GM12878 (cell line): ENCODE data around the gene SERBP1. TPM values are rescaled to one million over a fixed set of nuclear protein-coding genes. Genes with fewer than 3 reads are reported as not detected.

Source experiments
- ATAC-seq: fragments of 200-7000 bp; cut with Tn5 transposase; 3 replicates; pipeline ENCODE4 v1.9.1; 2020; ENCODE audit warnings: mild to moderate bottlenecking, moderate library complexity
- BruUV-seq: library from RNA; stranded (reverse); fragments of 400-500 nt; replicated peaks from 2 replicates; lab custom pipeline; 2021; lab: Mats Ljungman, UMichigan
- CTCF ChIA-PET: fragments of 300-600 bp; sonication (Branson Sonifier 250); formaldehyde crosslinking; extraction: SDS; loops from one replicate; lab custom pipeline; 2021; ENCODE audit warnings: inconsistent platforms; lab: Yijun Ruan, JAX
- POLR2A ChIA-PET: fragments of 350-600 bp; formaldehyde crosslinking; extraction: SDS; loops from one replicate; lab custom pipeline; 2021; ENCODE audit warnings: inconsistent platforms; lab: Charles Lee
- RAD21 ChIA-PET: fragments of 300-600 bp; sonication (Branson Sonifier 250); formaldehyde crosslinking; loops from one replicate; lab custom pipeline; 2023; ENCODE audit warnings: antibody characterized with exemption; ENCODE audit not compliant: unreplicated experiment; lab: Charles Lee
- SMC1A ChIA-PET: fragments of 300-600 bp; sonication (Branson Sonifier 250); formaldehyde crosslinking; loops from one replicate; lab custom pipeline; 2023; ENCODE audit not compliant: unreplicated experiment, uncharacterized antibody; lab: Charles Lee
- DNase-seq: peaks from one replicate; pipeline ENCODE4 v3.0.0-alpha.2; 2011; ENCODE audit warnings: low read depth, low spot score
- FAIRE-seq: peaks from 3 replicates; lab custom pipeline; 2011; peaks lifted over from hg19 to GRCh38; lab: Jason Lieb, UNC
- H2AFZ ChIP-seq: 2 replicates; pipeline ENCODE4 v1.6.0; 2011; ENCODE audit warnings: low read depth, low read length, control low read depth; ENCODE audit not compliant: control insufficient read depth
- H3K27ac ChIP-seq: 2 replicates; pipeline ENCODE4 v1.5.1; 2011; ENCODE audit warnings: control low read depth; ENCODE audit not compliant: control insufficient read depth, insufficient read depth
- H3K27me3 ChIP-seq, 2 experiments: replicated peaks in 1 of 2; 2 replicates each; pipeline versions ENCODE4 v1.6.0 to v1.6.1; 2011; ENCODE audit warnings: low read length in 1 of 2; ENCODE audit not compliant: control insufficient read depth in 2 of 2, insufficient read depth in 2 of 2
- H3K36me3 ChIP-seq, 2 experiments: 2 replicates each; pipeline ENCODE4 v1.5.1; 2011; ENCODE audit warnings: low read length in 1 of 2; ENCODE audit not compliant: control insufficient read depth in 2 of 2, insufficient read depth in 2 of 2
- H3K4me1 ChIP-seq: 2 replicates; pipeline ENCODE4 v1.6.1; 2011; ENCODE audit warnings: mild to moderate bottlenecking, low read length, moderate library complexity, mixed read lengths; ENCODE audit not compliant: control insufficient read depth, insufficient read depth
- H3K4me2 ChIP-seq: 2 replicates; pipeline ENCODE4 v1.6.0; 2011; ENCODE audit warnings: control low read depth; ENCODE audit not compliant: control insufficient read depth, insufficient read depth
- H3K4me3 ChIP-seq: fragments of 200-600 bp; sonication (generic); 2 replicates; pipeline ENCODE4 v1.5.1; 2016
- H3K79me2 ChIP-seq: 2 replicates; pipeline ENCODE4 v1.6.0; 2011; ENCODE audit warnings: low read length; ENCODE audit not compliant: control insufficient read depth, insufficient read depth
- H3K9ac ChIP-seq: 2 replicates; pipeline ENCODE4 v1.8.0; 2011; ENCODE audit warnings: low read length, control low read depth, mixed read lengths; ENCODE audit not compliant: control insufficient read depth, insufficient read depth
- H3K9me3 ChIP-seq: replicated peaks from 3 replicates; pipeline ENCODE4 v1.5.1; 2011; ENCODE audit warnings: mild to moderate bottlenecking, low read length; ENCODE audit not compliant: control insufficient read depth, insufficient read depth
- H4K20me1 ChIP-seq: 2 replicates; pipeline ENCODE4 v1.6.0; 2011; ENCODE audit not compliant: control insufficient read depth, insufficient read depth
- ATF3 ChIP-seq: IDR thresholded peaks from 2 replicates; pipeline ENCODE4 v1.6.1; 2011; ENCODE audit warnings: low read depth, mild to moderate bottlenecking, low read length, moderate library complexity, borderline replicate concordance; ENCODE audit errors: extremely low read depth
- CBX3 ChIP-seq: fragments of 200-600 bp; sonication (generic); IDR thresholded peaks from 2 replicates; pipeline ENCODE4 v1.6.1; 2016; ENCODE audit warnings: low read depth, borderline replicate concordance
- CEBPB ChIP-seq, 2 experiments: fragments of 150-350 bp in 1 of 2; IDR thresholded peaks; 2 replicates each; pipeline ENCODE4 v1.6.1; 2012 to 2014; ENCODE audit warnings: low read depth in 2 of 2, low read length in 2 of 2, borderline replicate concordance in 1 of 2, inconsistent platforms in 1 of 2
- CREB1 ChIP-seq: IDR thresholded peaks from 2 replicates; pipeline ENCODE4 v1.6.1; 2012; ENCODE audit warnings: low read depth, mild to moderate bottlenecking, inconsistent platforms
- E2F4 ChIP-seq: IDR thresholded peaks from 2 replicates; pipeline ENCODE4 v1.6.1; 2012; ENCODE audit warnings: low read depth, low read length, improper control_type of control experiment
- GATAD2B ChIP-seq: fragments of 450-650 bp; conservative IDR thresholded peaks from 2 replicates; pipeline ENCODE4 v1.6.1; 2017; ENCODE audit warnings: low read depth, mild to moderate bottlenecking, moderate library complexity
- JUNB ChIP-seq: IDR thresholded peaks from 2 replicates; pipeline ENCODE4 v1.6.1; 2016; ENCODE audit warnings: antibody characterized with exemption, mild to moderate bottlenecking
- KDM1A ChIP-seq: fragments of 200-600 bp; sonication (generic); IDR thresholded peaks from 2 replicates; pipeline ENCODE4 v1.6.1; 2016; ENCODE audit warnings: borderline replicate concordance
- MAX ChIP-seq: IDR thresholded peaks from 2 replicates; pipeline ENCODE4 v1.6.1; 2012; ENCODE audit warnings: low read depth, low read length, improper control_type of control experiment
- NBN ChIP-seq: fragments of 450-650 bp; IDR thresholded peaks from 2 replicates; pipeline ENCODE4 v1.6.1; 2016
- PKNOX1 ChIP-seq: fragments of 450-650 bp; IDR thresholded peaks from 2 replicates; pipeline ENCODE4 v1.6.1; 2016; ENCODE audit warnings: mild to moderate bottlenecking
- SMAD1 ChIP-seq: fragments of 450-650 bp; IDR thresholded peaks from 2 replicates; pipeline ENCODE4 v1.6.1; 2018; ENCODE audit warnings: mild to moderate bottlenecking, low read depth; ENCODE audit not compliant: partially characterized antibody
- SREBF1 ChIP-seq: IDR thresholded peaks from 2 replicates; pipeline ENCODE4 v1.6.1; 2012; ENCODE audit warnings: mild to moderate bottlenecking, low read length
- SRF ChIP-seq, 2 experiments: IDR thresholded peaks; 2 replicates each; pipeline ENCODE4 v1.6.1; 2011; ENCODE audit warnings: low read depth in 2 of 2, low read length in 2 of 2, mild to moderate bottlenecking in 1 of 2, moderate library complexity in 1 of 2
- TBL1XR1 ChIP-seq: IDR thresholded peaks from 2 replicates; pipeline ENCODE4 v1.6.1; 2012; ENCODE audit warnings: low read depth, low read length, improper control_type of control experiment
- USF1 ChIP-seq: IDR thresholded peaks from 2 replicates; pipeline ENCODE4 v1.6.1; 2011; ENCODE audit warnings: borderline replicate concordance, low read depth, mild to moderate bottlenecking, moderate library complexity, mixed read lengths, low read length; ENCODE audit not compliant: insufficient read depth; ENCODE audit errors: extremely low read length
- YBX1 ChIP-seq: fragments of 450-650 bp; IDR thresholded peaks from 2 replicates; pipeline ENCODE4 v1.6.1; 2016; ENCODE audit warnings: antibody characterized with exemption
- ZNF217 ChIP-seq: fragments of 450-650 bp; IDR thresholded peaks from 2 replicates; pipeline ENCODE4 v1.6.1; 2017; ENCODE audit warnings: antibody characterized with exemption, mild to moderate bottlenecking
- ZNF274 ChIP-seq: IDR thresholded peaks from one replicate; pipeline ENCODE4 v1.8.0; 2011; ENCODE audit not compliant: insufficient read length, insufficient read depth
- ZSCAN29 ChIP-seq: fragments of 450-650 bp; IDR thresholded peaks from 2 replicates; pipeline ENCODE4 v1.6.1; 2017; ENCODE audit warnings: mild to moderate bottlenecking, moderate library complexity
- whole genome bisulfite sequencing: methylation state at CpG from one replicate; pipeline ENCODE4 v1.1.6; 2016; ENCODE audit warnings: low lambda C conversion rate; ENCODE audit not compliant: insufficient replicate concordance, insufficient coverage; ENCODE audit errors: missing lambda C conversion rate; 5-methylcytosine and 5-hydroxymethylcytosine counted together
- in situ Hi-C: fragments of 300-500 bp; cut with MboI; formaldehyde crosslinking; loops from 9 replicates; pipeline ENCODE4 v1.14.3; 2018; ENCODE audit warnings: mixed read lengths
- intact Hi-C: fragments of 100-400 bp; cut with micrococcal nuclease; formaldehyde crosslinking; loops from one replicate; pipeline ENCODE4 v1.14.2; 2022; ENCODE audit not compliant: unreplicated experiment
- polyA plus RNA-seq, 11 experiments: library from polyadenylated mRNA; depleted of rRNA in 4 of 11; unstranded in 6 of 11; stranded (reverse) in 5 of 11; fragments of >200 nt; fragmentation: Nextera tagmentation in 4 of 11; fragmentation: Illumina TruSeq in 1 of 11; extraction: Ambion mirVana in 4 of 11; extraction: Trizol in 1 of 11; gene quantifications; 1 replicate in 1 of 11; 2 replicates in 10 of 11; pipeline versions ENCODE4 v1.2.1 to v1.2.3, GENCODE V29; 2011 to 2016; ENCODE audit warnings: inconsistent platforms in 2 of 11, missing spikeins in 2 of 11, low read depth in 1 of 11
- total RNA-seq, 4 experiments: library from RNA; depleted of rRNA in 3 of 4; stranded (reverse); fragments of >200 nt in 3 of 4; fragmentation: Illumina TruSeq in 1 of 4; extraction: Trizol in 1 of 4; gene quantifications; 2 replicates each; pipeline versions ENCODE4 v1.2.1 to v1.2.3, GENCODE V29; 2013 to 2021

Gene SERBP1
- total and polyA plus RNA-seq, 10 of the 15 experiments (the other 5 are each of a cell fraction or from before 2014, with no cell fraction given): 76.7 to 509 (median 384) TPM

GRCh38 chr1:67451356-67451755 is 21.2 kb upstream of the SERBP1 start (continued):
- TF ChIP-seq E2F4 (no peak), SREBF1 (no peak), NBN (no peak), YBX1 (no peak), ZNF274 (no peak), SRF (IDR thresholded peaks at IDR 0.05; ENCODE audit: low read depth in 2 of 2, low read length in 2 of 2) (no peak), ATF3 (no peak), ZNF217 (no peak), ZSCAN29 (no peak)

GRCh38 chr1:67446893-67447292 is 16.7 kb upstream of the SERBP1 start:
- no peak overlapping the region for H3K4me3 ChIP-seq
- no TSS peak for BruUV-seq
- 45% methylated on average over 1 of the region's 1 CpG for WGBS
- ATAC-seq: no peak; the same call in 2 of the 3 replicates
- FAIRE-seq: no peak
- H3K27ac ChIP-seq: no peak overlapping the region
- H3K9me3 ChIP-seq: no peaks in the 10 kb centered on the region
- ChIA-PET POLR2A (no interaction called here), SMC1A (no interaction called here), CTCF (no interaction called here), RAD21 (no interaction called here)
- DNase-seq: no peak
- H3K4me2 ChIP-seq: no peak overlapping the region
- H3K79me2 ChIP-seq: no peaks in the 10 kb centered on the region
- H3K9ac ChIP-seq: no peak overlapping the region
- no peak overlapping the region for H2AFZ ChIP-seq
- intact Hi-C loops: no loop called here
- H3K27me3 ChIP-seq: no peaks in the 10 kb centered on the region
- in situ Hi-C loops: no loop called here
- no peaks in the 10 kb centered on the region for H3K4me1 ChIP-seq
- no peaks in the 10 kb centered on the region for H3K36me3 ChIP-seq
- no peaks in the 10 kb centered on the region for H4K20me1 ChIP-seq
- no peak for TF ChIP-seq PKNOX1
- TF ChIP-seq CEBPB (IDR thresholded peaks at IDR 0.05; ENCODE audit: borderline replicate concordance in 1 of 2, low read depth in 2 of 2, low read length in 2 of 2): no peak
- TF ChIP-seq TBL1XR1: no peak
- TF ChIP-seq CREB1: no peak
- TF ChIP-seq E2F4: no peak
- TF ChIP-seq JUNB: no peak
- TF ChIP-seq CBX3: no peak
- TF ChIP-seq MAX: no peak
- TF ChIP-seq GATAD2B: no peak
- no peak for TF ChIP-seq SMAD1
- no peak for TF ChIP-seq KDM1A
- TF ChIP-seq USF1: no peak
